RCC 7860 (cell line): ENCODE data around the gene CCDC6.

Source experiments
- DNase-seq: peaks from one replicate; pipeline ENCODE4 v3.0.0-alpha.2; 2015; ENCODE audit warnings: low spot score
- FAIRE-seq: peaks from 2 replicates; lab custom pipeline; 2012; peaks lifted over from hg19 to GRCh38; lab: Jason Lieb, UNC

Gene CCDC6

DNA sequence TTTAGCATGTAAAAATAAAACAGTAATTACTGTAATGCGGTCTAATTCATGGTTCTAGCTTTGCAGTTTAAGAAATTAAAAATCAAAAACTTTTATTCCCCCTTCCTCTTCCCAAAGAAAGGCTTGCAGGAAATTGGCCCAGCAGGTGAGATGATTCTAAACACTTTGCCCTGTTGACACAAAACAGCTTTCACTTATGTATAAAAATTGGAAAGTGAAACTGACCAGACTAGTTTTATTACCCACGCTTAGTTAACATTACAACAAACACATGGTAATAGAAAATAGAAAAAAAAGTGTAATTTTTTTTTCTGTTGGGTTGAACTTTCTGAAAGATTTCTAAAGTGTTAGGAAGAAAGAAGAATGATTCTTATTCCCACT, 1.2 kb upstream of the CCDC6 start:
- DNase-seq, result no peak
- no peak for FAIRE-seq

DNA sequence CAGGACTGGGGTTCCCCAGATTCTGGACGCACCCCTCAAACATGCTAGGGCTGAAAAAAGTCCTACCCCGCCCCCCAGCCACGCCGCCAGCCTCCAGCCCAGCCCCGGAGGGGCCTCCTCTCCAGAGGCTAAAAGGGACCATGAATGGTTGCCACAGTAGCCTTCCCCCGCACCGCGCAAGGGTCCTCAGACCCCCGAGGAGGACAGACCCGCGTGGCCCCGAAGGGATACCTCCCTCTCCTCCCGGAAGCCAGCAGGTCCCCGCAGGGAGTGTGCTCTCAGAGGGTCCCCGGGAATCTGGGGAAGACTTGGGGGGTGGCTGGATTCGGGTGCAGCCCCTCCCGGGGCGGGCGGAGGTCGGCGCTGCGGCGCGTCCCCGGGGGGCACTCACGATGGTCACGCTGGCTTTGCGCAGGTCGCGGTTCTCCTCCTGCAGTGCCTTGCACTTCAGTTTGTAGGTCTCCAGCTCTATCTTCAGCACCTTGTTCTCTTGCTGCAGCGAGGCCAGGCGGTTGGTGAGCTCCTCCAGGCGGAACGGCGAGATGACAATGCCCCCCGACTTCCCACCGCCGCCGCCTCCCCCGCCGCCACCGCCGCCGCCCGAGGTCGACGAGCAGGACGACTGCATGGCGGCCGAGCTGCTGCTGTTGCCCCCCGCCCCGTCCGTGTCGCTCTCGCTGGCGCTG, 482 bp downstream of the CCDC6 start:
- FAIRE-seq, result no peak
- DNase-seq, result no peak

DNA sequence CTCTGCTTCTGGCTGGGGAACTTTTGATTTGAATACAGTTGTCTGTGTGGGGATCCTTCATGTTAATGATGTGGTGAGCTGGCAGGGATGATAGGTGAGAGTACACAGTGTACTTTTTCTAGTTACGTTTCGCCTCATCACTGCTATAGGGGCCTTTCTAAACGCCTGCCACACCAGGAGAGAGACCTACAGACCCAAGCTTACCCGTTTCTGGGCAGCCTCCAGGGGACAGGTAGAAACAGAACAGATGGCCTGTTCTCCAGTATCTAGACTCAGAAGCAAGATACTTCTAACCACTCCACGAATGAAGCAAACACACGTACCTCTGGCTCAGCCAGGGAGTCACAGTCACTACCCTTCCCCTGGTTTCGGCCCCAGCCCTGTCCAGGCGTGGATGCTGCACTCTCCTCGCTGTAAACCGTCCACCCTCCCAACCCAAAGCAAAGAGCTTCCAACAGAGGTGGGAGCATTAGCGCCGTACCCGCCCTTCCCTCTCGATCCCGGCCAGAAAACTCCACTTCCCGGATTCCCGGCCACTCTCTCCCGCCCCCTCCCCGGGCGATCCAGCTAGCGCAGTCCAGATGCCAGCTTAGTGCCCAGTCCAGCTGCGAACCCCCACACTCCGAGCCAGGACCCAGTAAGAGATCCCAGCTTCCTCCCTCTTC, 1.2 kb downstream of the CCDC6 start:
- DNase-seq (no peak), FAIRE-seq (no peak)

DNA sequence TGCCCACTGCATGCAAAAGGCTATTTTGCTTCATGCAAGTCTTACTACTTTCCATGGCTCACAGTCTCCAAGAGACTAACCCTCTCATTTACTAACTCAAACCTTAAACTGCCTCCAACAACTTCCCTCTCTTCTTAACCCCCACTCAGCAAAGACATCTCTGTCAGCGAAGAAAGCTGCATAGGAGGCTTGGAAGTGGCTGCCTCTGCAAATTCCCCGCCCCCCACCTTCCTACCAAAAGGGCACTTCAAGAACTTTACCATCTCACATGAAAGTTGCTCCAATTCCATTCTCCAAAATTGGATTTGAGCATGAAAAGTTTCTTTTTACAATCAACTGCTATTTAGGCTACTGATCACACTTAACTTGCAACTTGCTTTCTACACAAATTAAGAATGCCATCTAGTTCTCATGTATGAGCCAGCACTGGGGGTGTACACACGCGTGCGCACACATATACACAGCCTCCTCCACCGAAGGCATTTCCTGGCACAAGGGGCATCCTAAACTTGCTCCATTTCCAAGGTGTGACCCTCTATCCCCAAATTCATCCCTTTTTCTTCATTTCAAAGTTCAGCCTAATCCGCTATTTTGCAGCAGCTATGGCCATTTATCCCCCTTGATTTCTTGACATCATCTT, 1.8 kb downstream of the CCDC6 start:
- FAIRE-seq (no peak), DNase-seq (no peak)

DNA sequence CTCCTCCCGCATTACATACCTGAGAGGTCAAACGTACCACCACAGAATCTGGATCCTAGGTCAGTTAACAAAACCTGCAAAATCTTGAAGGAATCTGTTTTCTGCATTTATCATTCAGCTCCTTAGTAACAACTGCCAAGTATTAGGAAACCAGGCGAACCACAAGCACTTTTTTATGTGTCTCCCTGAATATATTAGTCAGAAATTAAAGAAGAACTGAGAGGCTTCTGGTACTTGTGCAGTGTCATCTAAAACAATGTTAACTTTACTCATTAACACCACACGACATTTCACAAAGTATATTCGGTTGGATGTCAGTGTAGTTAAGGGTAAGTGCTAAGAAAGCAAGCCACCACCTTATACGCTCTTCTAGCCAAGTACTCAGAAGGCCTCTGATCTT, 2.5 kb downstream of the CCDC6 start:
- FAIRE-seq (no peak), DNase-seq (no peak)

DNA sequence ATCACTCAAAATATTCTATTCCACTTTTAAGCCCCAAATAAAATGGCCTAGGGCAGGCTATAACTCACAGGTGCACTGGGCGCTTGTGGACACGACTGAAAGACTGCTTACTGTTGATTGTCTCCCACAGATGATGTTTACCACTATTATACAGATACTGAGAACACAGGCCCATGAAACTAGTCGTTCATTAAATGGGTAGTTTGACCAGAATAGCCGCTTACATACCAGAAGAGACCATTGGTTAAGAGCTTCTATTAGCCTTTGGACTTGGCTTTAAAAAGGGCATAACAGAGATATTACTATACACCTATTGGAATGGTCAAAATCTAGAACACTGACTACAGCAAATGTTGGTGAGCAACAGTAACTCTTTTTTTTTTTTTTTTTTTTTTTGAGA, 4.3 kb downstream of the CCDC6 start:
- FAIRE-seq, result no peak
- no peak for DNase-seq

DNA sequence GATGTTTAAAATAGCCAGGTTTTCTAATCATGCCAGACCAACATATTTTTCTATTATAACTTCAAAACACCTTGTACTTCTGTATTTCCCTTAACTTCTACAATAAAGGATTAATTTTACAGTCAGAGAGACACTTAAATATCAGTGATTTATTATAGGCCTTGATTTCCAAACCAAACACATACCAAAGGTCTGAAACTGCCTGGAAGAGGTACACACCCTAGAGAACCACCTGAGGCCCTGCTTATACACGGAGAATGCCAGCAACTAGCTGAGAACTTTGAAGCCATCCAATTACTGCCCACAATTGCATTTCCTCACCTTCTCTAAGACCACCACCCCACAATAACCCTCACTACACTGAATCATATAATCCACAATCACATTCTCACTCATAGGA, 4.9 kb downstream of the CCDC6 start:
- DNase-seq (no peak), FAIRE-seq (no peak)

DNA sequence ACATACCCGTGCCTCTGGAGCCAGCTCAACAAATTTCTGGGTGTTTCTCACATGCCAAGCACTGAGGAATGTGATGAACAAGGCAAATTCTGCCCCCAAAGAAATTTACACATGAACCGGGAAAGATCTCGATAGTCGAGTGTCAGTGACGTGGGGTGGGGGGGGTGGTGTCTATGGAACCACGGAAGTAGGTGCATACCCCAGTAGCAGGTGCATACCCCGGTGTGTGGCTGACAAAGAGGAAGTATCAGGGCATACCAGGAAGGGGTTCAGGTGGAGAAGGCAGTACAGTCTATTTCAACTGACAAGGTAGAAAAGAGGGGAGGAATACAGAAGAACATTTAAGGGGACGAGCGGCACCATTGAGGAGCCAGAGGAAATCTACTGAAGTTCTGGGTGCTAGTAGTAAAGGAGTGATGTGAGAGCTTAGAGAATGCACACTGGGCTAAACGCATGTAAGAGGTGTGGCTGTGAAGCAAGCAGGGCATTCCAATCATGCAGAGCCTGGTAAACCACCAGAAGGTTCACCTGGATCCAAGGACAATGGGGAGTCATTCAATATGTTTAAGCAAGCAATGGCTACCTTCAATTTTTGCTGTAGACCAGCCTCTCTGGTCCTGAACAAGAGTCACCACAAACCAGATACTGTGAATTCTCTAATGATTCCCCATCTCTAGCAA, 6.2 kb downstream of the CCDC6 start:
- DNase-seq (no peak), FAIRE-seq (no peak)

DNA sequence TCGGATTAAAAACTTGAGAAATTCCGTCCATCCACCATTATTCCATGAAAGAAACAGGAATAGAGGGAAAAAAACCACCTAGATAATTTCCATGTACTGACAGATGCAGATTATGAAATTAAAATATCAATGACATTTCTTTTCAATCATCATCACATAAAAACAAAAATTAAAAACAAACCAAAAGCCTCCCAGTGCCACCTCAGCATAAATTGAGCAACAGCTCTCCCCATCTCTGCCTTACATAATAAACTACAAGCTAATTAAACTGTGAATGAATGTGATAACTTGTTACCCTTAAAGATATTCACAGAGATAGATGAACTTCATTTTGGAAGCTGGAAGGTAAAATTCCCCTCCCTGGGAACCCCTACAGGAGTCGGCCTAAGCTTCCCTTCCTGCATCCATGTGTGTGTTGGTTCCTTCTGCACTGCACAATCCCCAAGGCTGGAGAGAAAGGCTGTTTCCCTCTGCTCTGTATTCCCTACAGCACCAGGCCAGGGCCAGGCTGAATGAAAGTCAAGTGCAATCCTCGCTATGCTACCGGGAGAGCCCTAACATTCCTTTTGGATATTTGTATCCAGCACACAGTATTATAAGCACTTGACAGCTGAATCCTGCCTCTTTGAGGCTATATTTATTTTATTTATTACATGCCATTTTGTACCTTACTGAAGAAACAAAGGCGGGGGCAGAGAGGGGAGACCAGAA, 8.1 kb downstream of the CCDC6 start:
- FAIRE-seq, result no peak
- no peak for DNase-seq

DNA sequence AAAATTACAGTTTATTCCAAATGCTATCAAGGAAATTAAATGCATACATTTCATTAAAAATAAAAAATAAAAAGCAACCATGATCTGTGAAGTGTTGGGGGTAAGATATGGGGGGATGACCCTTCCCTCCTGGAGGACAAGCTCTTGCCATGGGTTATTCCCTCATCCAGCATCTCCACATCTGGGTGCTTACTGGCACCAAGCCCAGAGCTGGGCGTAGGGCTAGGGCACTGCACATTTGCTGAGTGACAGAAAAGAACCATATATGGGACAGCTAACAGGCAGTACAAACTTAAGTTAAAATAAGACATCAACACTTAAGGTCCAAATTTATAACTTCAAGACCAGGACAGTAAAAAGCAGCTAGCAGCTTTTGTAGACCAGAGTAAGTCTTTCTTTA, 10.2 kb downstream of the CCDC6 start:
- no peak for DNase-seq
- FAIRE-seq, result no peak

DNA sequence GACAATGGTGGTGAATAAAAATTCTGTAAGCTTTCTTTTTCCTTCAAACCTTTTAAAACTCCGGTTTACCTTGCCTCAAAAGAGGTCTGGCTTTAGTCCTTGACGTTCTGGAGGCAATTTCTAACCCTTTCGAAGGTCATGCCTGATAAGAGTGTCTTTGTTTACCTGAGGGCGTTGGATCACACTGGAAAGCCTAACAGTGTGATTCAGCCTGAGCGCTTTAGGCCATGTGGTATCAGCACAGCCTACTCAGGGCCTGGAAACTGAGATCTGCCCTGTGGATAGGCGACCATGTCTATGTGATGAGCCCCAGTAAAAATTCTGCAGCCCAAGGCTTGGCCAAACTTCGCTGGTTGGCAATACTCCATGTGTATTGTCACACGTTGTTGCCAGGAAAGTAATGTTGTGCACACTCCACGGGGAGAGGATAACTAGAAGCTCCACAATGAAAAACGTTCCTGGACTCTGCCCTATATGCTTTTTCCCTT, 10.7 kb downstream of the CCDC6 start:
- DNase-seq, result no peak
- FAIRE-seq, result no peak

DNA sequence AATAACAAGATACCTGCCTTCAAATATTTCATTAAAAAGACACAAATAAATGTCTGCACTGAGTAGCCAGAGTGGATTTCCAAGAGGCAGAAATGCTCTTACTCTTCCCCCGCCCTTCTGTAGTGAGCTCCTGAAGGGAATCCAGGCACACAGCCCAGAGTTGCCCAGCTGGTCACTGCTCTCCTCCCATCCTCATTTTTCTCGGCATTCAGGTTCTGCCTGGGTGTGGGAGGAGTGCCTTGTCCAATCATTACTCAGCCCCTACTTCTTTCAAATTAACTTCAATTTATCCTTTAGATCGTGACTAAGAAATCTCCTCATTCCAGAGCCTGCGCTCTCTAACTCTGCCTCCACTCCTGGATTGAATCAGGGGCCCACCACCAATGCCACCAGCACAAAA, 12.2 kb downstream of the CCDC6 start:
- DNase-seq, result peak; percentile 19
- peak; percentile 14 for FAIRE-seq

DNA sequence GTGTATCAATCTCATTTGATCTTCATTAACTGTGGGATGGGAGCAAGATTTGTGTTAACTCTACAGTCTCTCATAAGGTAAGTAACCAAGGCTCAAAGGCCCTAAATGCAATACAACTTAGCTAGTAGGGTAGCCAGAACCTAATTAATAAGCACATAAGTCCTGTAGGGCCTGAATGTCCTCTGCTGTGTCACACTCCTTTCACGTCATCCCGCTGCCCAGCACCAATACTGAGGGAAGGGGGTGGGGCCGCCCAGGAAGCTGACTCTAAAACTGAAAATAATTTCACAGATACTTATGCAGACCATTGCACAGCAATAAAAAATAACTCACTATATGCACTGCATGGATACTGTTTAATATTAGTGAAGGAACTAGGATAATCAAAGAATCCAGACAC, 13.7 kb downstream of the CCDC6 start:
- no peak for DNase-seq
- FAIRE-seq, result no peak

DNA sequence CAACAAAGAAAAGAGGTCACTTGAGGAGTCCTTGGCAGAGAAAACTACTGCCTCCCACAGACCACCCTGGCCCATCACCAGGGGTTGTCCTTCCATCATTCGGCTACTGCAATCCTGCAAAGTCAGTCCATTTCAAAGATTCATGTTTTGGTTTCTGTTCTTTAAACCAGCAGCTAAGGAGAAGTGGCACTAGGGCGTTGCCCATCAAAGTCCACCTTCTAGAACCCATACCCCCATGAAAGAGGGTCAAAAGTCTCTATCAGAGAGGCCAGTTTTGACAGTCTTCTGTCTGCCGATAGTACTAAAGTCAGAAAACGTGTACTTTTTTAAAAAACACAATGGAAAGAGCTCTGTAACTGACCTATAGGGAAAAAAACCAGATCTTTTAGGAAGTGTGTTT, 14.4 kb downstream of the CCDC6 start:
- FAIRE-seq (no peak), DNase-seq (no peak)

DNA sequence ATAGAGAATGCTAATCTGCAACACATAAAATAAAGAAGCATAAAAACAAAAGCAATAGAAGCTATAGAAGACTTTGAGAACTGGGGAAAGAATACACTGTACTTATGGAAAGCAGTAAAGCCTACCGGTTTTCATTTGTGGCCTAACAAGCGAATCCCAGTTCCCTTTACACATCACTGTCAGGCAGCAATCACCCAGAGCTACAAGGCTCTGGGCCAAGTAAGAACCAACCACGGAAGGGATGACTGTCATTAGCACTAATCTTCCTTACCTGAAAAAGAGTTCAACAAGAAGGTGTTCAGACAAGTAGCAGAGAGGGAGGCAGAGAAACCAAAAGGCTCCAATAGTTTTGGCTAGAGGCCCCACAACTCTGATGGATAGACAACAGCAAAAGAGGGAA, 15.0 kb downstream of the CCDC6 start:
- FAIRE-seq (no peak), DNase-seq (no peak)

DNA sequence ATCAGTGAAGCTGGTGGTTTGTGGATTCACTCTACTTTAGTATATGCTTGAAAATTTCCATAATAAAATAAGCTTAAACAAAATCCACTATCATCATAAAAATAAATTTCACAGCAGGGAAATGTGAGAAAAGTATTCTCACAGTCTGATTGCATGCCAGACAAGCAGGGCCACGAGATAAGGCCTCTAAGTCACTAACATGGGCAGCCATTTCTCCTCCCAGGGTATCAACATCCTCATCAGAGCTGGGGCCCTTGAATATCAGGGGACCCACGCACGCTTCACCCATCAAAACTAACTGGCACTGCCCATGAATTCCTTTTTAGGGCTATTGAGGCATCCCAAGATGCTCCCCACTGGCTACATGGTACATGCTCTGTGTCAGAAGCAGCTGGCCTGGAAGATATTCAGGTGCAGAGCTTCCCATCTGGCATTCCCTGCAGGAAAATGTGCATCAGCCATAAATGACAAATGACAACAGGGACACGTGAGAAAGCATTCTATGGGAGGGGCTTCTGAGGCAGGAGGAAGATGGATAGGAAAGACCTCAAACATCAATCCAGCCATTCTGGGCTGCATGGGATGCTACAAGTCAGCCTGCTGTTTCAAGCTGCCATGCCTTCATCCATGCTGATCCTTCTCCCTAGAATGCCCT, 17.4 kb downstream of the CCDC6 start:
- no peak for DNase-seq
- no peak for FAIRE-seq

DNA sequence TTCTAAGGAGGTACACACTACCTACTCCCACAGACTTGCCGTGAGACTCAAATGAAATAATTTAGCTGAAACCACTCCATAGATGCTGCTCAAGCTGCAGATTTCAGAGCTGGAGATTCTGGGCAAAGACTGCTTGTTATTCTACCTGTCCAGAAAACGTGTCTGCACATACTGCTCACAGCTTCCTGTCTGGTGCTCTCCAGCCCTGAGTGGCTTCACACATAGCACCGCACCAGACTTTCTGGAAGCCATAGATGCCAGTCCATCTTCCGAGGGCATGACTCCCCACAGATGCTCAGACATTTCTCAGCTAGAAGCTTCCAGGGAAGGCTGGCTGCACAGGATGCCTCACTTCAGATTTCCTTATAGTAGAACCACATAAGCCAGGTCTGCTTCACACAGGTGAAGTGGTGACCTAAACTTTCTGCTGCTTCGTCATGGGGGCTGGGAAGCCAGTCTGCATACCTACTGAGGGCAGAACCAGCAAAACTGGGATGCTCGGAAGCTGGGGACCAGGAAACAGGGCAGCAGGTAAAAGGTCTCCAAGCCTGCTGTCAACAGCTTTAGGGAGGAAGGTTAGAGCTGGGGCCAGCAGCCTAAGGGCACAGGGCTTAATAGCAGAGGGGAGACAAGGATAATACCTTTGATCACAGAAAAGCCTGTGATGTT, 18.2 kb downstream of the CCDC6 start:
- DNase-seq, result no peak
- FAIRE-seq, result no peak

DNA sequence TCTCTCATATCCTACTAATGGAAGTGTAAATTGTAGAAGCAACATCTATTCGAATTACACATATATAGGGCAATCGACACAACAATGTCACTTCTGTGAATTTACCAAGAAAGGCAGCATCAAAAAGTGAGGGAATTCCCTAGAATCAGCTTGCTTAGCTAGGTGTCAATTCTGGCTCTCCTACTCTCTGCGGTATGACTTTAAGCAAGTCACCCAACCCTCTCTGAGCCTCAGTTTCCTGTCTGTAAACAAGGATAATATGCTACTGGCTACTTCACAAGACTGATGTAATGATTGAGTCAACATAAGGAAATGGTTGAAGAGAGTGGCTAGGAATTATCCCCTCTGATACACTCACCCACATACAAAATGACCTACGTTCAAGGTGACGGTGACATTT, 19.4 kb downstream of the CCDC6 start:
- no peak for FAIRE-seq
- DNase-seq, result no peak

DNA sequence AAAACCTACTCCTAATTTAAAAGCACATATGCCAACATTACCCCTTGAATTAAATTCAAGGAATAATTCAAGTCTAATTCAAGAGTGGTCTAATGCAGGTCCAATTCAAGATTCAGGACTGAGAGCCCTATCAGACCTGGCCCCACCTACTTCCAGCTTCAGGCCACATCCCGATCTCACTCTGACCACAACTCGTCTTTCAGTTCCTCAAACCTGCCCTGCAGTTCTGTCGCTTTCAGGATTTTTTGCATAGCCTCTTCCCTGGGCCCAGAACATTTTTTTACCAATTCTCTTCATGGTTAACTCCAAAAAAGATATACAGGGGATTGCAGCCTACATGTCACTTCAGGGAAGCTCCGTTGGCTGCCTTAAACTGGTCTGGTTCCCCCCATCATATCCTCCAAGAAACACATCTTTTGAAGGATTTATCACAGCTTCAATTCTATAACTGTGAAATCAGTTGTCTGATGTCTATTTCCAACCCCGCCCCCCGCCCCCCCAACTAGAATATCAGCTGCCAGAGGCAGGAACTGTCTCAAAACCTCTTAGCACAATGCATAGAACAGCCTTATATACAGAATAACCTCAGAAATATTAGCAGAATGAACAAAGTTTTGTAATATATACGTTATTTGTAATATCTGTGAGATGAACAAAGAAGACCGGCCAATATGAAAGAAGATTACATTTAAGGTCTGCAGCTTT, 20.8 kb downstream of the CCDC6 start:
- no peak for FAIRE-seq

More for the DNA sequence above, 20.8 kb downstream of the CCDC6 start:
- DNase-seq, result no peak
